CMK (cell line): Measurements from ENCODE around the gene CALHM2.

ENCODE experiments used
- DNase-seq: peaks from one replicate; pipeline ENCODE4 v3.0.0-alpha.2; 2010; ENCODE audit warnings: low read depth

Gene CALHM2

DNA sequence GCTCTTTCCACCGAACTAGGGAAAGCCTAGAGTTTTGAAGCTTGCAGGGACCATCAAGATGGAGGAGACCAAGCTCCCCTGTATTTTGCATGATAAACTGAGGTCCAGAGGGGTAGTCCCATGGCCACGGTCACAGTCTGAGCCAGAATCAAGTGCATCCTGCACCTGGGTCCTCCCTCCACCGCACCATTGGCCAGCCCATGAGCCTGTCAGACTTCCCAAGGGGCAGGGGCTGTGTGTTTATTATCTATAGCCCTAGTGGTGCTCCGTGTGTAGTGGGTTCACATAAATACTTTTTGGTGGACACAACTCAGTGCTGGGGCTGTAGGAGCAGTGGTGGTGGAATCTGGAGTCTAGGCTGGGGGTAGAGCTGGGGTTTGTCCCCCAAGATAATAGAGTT, 23.3 kb upstream of the CALHM2 start:
- no peak for DNase-seq

DNA sequence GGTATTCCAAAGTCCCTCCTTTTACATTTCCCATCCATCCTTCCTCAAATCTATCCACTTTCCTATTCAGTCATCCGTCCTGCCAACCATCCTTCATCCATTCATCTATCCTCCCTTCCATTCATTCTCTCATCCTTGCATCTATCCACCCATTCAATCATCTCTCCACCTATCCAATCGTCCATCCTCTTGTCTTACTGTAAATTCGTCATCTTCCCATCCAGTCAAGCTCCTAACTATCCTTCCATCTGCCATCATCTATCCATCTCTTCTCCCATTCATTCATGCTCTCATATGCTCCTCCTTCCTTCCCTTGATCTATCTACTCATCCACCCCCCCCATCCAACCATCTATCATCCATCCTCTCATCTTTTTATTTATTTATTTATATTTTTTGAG, 21.9 kb upstream of the CALHM2 start:
- DNase-seq = no peak

DNA sequence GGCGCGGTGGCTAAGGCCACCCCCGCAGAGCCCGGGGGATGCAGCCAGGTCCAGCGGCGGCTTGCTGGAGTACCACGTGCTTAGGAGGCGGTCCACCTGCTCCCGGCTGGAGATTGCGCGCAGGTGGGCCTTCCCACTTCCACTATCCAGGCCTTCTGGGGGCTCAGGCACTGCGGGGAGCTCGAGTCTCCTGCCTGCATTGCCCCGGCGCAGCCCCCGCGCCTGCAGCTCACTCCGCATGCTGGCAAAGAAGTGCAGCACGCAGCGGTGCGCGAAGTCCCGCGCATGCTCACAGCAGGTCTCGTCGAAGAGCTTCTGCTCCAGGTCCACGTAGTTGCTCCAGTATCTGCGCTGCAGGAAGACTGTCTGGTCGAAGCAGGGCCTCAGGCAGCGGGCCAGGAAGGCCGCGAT, 21.1 kb upstream of the CALHM2 start:
- no peak for DNase-seq

DNA sequence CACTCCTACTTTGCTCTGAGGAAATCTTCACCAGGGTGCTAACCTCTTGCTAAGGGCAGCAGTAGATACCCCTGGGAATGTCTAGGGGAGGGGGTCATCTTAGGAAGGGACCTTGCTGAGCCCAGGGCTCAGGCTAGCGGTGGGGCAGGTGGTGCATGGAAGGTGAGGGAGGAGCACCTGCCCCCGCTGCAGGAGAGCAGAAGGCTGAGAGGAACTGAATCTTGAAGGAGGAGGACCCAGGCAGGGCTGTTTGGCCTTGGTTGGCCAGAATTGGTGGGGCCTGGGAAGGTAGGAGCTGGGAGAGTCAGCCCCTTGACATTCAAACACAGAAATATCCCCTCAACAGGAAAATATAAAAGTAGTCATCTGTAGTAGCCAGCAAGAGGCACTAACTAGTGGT, 19.8 kb upstream of the CALHM2 start:
- DNase-seq = no peak

- peak; percentile 65 for DNase-seq
These were observed 18.8 kb upstream of the CALHM2 start for GRCh38 chr10:103470761-103471653.

DNA sequence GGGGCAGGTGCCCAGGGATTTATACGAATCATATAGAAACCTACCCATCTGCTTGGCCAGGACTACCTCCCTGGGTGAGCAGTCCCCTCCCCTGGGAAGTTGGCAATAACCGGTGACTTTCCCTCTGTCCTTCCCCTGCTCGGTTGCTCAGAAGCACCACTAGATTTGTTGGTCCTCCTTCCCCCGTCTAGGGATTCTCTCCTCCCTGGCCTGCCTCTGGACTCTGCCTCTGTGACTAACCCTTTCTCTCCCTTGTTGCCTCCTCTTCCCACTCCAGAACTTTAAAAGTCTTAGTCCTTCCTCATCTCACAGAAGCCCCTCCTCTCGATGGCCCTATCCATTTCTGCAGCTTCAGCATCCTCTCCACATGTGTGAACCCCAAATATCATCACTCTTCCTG, 17.0 kb upstream of the CALHM2 start:
- DNase-seq = no peak

GRCh38 chr10:103467406-103467805, 15.2 kb upstream of the CALHM2 start:
- no peak for DNase-seq

GRCh38 chr10:103466734-103467133, 14.6 kb upstream of the CALHM2 start:
- no peak for DNase-seq

DNA sequence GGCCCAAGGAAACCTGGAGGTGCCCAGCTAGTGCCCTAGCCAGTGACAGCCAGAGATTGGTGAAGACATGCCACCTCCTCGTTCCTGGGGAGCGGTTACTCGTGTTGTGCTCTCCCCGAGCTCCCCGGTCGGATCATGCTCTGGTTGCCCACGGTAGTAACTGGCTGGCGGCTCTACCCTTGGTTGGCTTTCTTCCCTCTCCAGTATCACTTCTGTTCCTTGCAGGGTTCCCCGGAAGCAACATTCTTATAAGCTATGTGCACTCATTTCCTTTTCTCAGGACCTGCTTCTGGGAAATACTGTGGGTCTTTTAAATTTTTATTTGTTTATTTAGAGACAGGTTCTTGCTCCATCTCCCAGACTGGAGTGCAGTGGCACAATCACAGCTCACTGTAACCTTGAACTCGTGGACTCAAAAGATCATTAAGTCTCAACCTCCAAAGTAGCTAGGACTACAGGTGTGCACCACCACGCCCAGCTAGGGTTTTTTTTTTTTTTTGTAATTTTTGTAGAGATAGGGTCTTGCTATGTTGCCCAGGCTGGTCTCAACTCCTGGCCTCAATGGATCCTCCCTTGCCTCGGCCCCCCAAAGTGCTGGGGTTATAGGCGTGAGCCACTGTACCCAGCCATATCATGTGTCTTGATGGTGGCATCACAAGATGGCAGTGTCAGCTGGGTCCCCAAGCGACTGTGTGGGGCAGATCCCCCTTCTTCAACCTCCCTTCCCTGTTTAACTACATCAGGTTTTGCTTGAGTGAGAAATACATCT, 13.4 kb upstream of the CALHM2 start:
- no peak for DNase-seq

DNA sequence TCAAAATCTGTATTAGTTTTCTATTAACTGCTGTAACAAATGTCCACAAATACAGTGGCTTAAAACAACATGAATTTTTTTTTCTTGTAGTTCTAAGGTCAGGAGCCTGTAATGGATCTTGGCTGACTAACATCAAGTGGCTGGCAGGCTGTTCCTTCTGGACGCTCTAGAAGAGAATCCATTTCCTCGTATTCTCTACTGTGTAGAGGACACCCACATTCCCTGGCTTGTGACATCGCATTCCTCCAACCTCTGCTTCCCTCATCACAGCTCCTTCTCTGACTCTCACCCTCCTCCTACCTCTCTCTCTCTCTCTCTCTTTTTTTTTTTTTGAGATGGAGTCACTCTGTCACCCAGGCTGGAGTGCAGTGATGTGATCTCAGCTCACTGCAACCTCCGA, 11.3 kb upstream of the CALHM2 start:
- no peak for DNase-seq

DNA sequence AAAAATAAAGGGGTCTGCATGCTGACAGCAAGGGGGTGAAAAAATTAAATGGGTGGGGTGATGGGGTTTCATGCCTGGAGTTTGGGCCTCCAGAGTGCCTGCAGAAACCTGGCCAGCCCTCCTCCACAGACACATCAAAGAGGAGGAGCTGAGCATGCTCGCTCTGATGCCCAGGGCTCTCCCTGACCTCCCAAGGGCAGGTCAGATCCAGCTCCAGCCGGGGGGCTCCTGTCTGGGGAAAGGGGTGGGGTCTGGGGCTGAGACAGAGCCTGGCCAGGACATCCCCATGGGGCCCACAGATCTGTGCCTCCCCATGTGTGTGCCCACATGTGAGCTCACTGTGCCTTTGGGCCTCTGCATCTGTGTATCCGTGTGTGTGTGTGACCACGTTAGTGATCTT, 7.4 kb upstream of the CALHM2 start:
- no peak for DNase-seq

- no peak for DNase-seq
These were observed 6.5 kb upstream of the CALHM2 start, which contains the start of gene CALHM1 for GRCh38 chr10:103458720-103459119. Gene CALHM1 (minus strand): TSS chr10:103458900. CDS start chr10:103458751, 149 bp downstream.

GRCh38 chr10:103457896-103458583, 5.9 kb upstream of the CALHM2 start:
- no peak for DNase-seq

GRCh38 chr10:103457176-103457712, 5.1 kb upstream of the CALHM2 start:
- no peak for DNase-seq

DNA sequence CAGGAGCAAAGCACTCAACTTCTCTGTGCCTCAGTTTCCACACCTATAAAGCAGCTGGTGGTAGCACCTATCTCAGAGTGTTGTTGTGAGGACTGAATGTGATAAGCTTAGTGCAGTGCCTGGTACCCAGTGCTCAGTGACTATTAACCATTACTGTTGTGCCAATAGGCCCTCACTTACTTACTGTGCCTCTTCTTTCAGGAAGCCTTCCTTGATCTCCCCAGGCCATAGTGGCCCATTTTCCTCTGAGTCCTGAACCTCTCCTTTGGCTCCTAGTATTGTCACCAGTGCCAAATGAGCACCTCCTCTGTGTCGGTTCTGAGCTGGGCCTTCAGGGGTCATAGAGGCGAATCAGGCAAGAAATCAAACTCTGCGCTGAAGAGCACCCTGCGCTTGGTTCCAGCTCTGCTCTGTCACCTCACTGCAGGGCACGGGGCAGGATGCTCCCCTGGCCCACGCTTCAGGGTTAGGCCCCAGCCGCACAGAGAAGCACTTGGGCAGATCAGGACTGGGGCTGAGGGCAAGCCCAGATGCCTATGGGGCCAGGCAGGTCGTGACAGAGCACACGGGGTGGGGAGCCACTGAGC, 4.0 kb upstream of the CALHM2 start:
- no peak for DNase-seq

DNA sequence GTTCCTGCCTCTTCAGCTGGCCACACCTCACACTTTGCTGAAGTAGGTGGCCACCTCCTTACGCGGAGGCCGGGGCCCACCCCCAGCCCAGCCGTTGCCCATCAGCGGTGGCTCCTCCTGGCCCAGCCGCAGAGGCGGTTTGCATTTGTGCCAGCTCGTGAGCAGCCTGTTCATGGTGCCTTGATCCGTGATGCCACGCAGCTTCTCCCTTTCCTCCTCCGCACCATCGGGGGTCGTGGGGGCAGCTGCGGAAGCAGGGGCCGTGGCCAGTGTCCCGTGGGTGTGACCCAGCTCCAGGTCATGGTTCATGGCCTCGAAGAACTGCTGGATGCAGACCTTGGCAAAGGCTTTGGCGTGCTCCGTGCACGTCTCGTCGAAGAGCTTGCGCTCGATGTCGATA, 3.1 kb upstream of the CALHM2 start:
- DNase-seq = no peak

GRCh38 chr10:103454026-103454425, 1.9 kb upstream of the CALHM2 start:
- no peak for DNase-seq

DNA sequence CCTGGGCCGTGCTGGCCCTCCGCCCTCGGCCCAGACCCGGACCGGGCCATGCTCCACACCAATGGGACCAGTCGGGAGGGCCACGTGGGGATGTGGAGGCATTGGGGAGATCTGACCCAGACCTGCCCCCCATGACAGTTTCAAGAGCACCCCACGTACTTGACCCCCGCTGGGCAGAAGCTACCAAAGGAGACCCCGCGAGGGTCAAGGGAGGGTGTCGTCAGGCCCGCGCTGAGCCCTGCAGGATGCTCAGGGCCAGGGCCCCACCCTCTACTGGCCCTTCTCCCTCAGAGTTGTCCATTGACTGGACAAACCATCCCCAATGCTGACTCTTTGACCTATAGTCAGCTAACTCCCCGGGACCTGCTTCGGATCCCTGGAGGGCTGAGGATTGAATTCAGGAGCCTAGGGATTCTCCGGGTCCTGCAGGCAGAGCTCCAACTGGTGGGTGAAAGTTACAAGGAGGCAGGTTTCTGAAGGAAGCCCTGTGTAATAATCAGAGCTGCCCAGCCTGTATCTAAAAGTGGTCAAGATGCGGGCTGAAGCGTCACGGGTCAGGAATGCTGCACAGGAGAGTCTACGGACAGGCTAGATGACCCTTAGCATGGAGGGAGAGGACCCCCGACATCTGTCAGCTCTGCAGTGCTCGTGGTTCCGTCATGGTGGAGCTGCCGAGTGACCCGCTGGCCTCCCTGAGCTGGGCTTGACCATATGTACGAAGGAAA, 498 bp upstream of the CALHM2 start:
- no peak for DNase-seq

- DNase-seq = peak; percentile 55
These were observed 918 bp downstream of the CALHM2 start for GRCh38 chr10:103451091-103451813.

DNA sequence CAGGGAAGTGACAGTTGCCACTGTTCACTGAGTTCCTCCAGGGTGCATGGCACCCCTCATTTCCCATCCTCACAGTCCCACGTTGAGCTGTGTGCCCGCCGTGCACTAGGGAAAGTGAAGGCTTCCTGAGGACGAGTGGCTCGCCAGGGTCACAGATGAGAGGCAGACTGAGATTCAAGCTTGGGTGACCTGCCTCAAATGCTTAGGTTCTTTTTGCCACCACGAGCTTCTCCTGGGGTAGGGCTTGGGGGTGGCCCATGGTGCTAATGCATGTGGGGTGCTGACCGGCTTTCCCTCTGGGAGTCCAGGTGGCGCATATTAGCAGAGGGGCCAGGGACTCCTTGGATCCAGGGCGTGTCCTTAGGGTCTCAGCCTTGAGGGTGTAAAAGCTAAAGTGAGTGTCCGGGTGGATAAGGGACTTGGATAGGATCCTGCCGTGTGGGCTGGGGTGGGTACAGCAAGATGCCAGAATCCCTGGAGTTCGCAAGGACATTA, 1.9 kb downstream of the CALHM2 start:
- no peak for DNase-seq
